Stimulated activated CD4-positive, alpha-beta T cell treated with anti-CD3 and anti-CD28 coated beads, Interleukin-4, amount 100 ng/mL, for 24 hours (primary cell): ENCODE results near the gene ARSI.

ENCODE experiments used
- DNase-seq: peaks from one replicate; pipeline ENCODE4 v3.0.0-alpha.2; 2020

Gene ARSI

DNA sequence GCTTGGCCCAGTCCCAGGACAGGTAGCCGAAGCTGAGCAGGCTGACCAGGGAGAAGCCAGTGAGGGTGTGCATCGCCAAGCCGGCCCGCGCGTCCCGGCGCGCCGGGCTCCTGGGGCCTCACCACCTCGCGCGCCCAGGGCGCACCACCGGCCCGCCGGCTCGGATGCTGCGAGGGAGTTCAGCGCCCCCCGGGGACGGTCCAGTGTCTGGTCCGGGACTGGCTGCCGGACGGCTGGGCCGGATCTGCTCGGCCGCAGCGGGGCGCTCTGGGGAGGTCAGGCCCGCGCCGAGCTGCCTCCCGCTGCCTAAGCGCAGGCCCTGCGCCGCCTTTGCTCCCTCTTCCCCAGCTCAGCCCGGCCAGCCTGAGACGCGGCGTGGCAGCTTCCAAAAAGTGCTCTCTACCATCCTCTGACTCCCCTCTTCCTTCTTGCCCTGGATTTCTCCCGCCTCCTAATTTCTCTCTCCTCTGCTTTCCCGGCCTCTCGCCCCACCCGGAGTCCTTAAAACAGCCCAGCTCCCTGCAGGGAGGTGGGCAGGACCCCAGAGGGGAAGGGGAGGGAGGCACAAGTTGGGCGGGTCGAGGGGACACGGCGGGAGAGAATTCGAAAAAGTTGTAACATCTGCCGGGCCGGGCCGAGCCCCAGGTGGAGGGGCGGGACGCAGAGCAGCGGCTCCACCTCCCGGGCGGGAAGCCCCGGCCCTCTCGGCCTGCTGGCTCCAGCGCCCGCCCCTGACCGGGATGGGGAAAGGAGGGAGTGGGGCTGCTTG is at the start of gene ARSI:
ARSI (minus strand) TSS at position 605 of the 769 bp plus-strand sequence; CDS start at position 73, 532 bp downstream.
- no peak for DNase-seq

DNA sequence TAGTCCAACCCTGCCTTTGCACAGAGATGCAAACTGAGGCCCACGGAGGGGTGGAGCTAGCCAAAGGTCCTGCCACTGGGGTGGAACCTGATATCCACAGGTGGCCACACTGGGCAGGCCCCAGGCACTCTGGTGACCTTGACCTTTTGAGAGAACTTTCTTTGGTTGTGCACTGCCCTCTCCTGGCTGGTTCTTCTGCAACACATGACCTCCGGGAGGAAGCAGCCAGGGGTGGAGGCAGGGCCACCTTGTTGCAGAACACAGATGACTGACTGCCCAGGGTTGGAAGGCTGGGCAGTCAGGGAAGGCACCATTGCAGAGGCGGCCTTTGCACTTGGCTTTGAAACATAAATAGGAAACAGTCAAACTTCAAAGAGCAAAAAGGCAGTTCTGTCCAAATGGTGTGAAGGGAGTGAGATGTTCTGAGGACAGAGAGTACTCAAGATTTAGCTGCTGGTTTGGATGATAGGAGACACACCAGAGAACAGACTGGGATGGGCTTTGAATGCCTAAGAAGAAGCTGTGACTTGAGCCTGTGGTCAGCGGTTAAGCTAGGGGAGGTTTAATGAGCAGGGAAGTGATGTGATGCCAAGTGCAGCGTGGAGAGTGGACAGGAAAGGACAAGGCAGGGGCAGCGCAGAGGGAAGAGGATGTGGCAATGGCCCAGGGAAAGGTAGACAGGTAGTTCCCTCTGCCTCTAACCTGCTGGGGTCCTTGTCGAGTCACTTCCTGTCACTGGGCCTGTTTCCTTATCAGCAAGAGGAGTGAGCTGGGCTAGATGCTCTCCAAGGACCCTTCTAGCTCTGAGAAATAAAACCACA is 48.0 kb upstream of the ARSI start:
- peak; percentile 50 for DNase-seq

DNA sequence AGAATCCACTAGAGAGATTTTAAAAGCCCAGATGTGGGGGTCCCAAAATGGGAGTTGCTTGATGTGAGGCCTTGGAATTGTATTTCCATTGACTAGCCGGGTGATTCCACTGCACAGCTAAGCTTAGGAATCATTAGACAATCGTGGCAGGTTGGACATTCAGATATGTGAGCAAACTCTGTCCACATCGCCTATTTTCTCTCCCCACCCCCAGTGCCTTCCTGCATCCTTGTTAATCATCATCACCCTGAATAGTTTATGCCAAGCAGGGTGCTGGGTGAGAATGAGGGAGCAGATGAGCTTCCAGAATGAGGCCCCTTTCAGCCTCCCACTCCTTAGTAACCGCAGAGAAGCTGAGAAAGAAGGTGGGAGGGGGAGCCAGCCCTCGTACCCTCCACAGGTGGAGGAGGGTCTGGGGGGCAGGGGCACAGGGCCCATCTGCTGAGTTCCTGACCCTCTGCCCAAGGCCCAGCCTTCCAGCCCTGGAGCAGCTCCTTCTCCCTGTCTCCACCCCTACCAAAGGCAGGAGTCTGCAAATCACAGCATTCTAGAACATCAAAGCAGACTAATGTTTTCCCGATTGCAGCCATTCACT is 47.1 kb upstream of the ARSI start:
- DNase-seq = no peak

DNA sequence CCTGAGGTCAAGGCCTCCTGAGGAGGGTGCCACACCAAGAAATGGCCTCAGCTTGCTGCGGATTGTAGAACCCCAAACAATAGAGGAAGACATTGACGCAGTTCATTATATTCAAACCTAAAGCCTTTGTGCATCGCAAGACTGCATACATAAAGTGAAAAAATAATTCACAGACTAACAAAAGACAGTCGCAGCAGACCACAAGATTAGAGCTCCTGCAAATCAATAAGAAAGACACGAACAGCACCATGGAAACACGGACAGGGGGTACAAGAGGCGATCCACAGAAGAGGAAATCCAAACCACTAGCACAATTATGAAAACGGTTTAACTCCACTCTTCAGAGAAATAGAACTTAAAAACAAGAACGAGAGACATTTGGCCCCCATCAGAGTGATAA is 44.7 kb upstream of the ARSI start:
- DNase-seq = no peak

DNA sequence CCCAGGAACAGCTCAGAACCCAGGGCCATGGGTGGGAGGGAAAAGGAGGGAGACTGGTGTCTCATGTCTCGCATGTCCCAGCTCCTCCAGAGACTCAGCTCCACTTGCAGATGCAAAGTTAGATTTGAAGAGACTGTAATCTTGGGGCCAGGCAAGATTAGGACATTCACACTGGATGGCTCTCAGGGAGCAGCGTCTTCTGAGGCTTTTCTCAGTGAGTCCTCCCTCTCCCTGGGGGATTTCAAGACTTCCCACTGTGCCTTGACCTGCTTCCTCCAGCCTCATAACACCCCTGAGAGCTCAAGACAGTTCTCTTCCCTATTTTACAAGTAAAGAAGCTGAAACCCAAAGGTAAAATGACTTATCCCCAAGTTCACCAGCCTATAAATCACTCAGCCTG is 44.3 kb upstream of the ARSI start:
- no peak for DNase-seq

DNA sequence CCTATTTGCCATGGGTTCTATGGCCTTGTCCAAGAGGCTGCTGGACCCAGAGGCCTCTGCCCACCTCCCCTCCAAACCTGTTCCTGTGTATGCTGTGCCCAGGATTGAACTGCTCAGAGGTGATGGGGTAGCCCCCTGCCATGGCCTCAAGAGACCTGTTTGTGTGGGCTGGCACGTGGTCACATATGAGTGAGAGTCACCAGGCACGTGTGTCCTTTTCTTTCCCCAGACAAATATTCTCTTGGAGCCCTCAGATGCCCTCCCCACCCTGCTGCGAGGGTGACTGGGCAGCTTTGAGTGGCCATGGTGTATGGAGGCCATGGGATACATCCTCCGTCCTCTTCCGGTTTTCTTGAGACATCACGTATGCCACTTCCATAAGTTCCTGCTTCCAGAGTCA is 43.9 kb upstream of the ARSI start:
- no peak for DNase-seq

DNA sequence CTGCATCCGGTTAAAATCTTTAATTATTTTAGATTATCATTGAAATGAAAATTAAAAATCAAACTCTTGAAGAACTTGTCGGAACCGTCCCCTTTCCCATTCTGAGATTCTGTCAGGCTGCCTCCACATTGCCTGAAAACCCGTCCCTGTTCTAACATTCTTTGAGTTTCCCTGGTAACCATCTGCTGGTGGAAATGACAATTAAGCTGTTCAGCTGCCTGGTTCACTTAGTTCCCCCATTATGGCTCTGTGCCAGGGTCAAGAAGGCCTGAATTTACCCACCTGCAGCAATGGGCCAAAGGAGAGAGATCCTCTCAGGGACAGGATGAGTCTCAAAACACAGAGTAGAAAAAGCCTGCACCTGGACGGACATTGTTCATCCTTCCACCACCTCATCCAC is 43.0 kb upstream of the ARSI start:
- no peak for DNase-seq

DNA sequence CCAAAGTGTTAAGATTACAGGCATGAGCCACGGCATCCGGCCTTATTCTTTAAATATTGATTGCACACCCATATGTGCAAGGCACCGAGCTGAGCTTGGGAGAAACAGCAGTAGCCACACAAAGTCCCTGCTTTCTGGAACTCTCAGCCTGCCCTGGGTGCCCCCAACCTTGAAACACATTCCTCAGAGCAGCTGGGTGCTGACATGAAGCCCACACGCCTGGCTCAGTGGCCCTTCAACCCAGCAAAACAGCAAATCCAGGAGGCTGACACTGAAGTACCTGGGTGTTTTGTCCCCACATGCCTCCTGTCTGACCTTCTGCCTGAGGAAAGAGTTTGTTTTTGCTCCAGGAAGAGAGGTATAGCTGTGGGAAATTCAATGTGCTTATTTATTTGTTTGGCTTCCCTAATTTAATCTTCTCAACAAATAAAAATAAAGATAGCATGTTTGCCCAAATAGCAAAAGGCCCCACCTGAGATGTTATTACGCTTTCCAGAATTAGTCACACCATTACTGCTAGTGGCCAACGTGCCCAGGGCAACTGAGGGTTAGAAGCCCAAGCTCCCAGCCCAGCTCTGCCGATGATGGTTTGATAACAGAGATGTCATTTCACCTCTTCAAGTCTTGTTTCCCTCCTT is 41.4 kb upstream of the ARSI start:
- no peak for DNase-seq

DNA sequence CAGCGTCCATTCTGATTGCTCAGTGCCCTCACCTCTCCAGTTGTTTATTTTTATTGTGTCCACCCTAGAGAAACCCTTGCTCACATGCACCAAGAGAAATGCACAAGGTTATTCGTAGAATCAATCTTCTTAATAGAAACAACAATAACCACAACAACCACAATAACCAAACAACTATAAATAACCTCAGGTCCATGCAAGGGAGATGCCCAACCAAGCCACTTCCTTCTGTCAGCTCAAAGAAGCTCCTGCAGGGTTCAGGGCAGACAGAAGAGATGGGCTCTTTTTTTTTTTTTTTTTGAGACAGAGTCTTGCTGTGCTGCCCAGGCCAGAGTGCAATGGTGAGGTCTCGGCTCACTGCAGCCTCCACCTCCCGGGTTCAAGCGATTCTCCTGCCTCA is 39.9 kb upstream of the ARSI start:
- no peak for DNase-seq

DNA sequence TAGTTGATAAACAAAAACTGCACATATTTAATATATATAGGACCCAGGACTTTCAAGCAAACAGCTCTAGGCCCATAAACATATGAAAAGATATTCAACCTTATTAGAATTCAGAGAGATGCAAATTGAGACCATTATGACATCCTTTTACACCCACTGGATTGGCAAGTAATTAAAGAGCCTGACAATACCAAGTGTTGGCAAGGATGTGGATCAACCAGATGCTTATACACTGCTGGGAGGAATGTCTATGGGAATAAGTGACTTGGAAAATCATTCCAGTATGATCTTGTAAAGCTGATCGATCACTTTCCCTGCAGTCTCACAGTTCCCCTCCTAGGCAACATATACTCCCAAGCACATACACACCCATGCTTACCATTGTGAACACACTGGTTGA is 39.3 kb upstream of the ARSI start:
- DNase-seq = no peak

DNA sequence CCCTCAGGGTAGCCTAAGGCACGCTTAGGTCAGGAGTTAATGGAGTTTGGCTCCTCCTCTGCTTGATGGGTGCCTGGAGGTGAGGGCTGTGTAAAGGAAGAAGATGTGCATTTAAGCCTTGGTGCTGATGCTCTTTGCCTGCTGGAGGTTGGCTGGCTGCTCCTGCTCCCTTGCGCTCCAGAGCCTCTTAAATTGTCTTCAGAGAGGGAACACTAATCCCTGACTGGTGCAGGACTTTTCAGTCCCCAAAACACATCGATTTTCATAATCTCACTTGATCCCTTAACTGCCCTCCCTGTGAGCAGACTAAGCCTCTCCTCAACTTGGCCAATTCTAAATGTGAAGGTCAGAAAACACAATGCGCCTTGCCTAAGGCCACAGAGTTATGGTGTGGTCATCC is 38.6 kb upstream of the ARSI start:
- no peak for DNase-seq

DNA sequence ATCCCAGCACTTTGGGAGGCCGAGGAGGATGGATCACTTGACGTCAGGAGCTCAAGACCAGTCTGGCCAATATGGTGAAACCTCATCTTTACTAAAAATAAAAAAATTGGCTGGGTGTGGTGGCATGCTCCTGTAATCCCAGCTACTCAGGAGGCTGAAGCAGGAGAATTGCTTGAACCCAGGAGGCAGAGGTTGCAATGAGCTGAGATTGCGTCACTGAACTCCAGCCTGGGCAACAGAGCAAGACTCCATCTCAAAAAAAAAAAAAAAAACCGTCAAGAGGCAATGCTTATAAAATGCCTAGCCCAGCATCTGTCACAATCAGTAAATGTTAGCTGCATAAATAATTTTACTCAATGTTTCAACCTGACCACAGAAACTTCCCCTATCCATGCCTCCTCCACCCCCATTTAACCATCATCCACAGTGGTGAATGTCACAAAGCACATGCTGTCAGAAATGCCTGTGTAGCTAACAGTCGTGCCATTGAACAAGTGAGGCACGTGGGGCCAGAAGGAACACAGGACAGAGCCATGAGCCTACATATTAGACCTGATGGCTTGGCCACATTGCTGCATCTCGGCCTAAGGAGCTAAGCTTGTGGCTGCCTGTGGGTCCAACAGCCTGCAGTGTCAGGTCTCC is 38.0 kb upstream of the ARSI start:
- DNase-seq = no peak

DNA sequence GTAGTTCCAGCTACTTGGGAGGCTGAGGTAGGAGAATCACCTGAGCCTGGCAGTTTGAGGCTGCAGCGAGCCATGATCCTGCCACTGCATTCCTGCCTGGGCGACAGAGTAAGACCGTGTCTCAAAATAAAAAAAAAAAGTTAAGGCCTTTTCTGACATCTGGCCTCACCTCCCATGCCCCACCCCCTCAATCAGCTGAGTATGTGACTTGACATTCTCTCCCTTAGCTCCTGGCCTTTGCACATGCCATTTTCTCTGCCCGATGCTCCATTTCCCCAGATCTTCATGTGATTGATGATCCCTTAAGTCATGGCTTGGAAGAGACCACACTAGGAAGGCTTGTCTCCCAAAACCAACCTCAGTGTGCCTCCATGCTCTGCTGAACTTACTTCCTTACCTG is 37.1 kb upstream of the ARSI start:
- DNase-seq = no peak

DNA sequence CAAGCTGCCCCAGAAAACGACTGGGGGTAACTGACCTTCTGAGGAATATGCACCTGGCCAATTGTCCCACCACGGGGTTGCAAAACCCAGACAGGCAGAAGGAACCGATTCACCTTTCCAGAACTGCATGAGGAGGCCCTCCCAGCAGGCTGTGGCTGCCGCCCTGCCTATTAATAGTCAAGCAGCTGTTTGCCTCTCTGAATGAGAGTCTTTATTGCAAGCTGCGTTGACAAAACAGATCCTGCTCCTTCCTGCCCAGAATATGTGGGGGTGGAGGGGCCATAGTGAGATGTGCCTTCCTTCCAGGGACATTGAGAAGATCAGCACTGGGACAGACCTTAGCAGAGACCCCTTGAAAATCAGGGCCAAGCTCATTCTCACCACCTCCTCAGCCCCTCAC is 36.5 kb upstream of the ARSI start:
- DNase-seq = no peak

DNA sequence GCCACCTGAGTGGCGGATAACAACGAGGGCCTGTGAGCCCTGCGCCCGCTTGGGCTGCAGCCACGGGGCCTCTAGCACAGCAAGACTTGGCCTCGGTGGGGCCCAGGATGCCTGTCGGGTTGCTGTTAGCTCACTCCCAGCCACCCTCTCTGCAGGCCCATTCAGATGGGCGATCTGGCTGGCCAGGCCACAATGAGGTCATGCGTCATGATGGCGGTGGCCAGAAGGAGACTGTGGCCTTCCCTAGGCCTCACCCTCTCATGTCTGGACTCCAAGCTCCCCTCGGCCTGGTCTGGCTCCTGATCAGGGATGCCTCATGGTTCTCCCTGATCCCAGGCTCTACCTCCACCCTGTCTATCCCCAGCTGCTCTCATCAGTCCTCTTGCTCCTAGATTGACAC is 35.8 kb upstream of the ARSI start:
- DNase-seq = no peak

DNA sequence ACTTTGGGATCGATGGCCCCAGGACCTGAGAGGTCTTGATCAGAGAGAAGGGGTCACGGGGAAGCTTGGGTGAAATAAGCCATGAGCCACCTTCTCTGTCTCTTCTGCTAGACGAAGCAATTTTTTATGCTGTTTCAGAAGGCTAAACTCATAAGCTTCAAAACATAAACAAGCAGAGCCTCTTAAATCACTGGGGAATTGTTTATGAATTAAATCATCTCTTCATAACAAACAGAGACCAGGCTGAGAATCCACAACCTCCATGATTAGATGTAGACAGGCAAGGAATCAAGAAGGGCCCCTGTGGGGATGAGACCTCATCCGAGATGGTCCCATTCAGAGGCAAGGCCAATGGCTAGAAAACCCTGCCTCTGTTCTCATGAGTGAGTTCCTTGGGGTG is 33.1 kb upstream of the ARSI start:
- DNase-seq = no peak

DNA sequence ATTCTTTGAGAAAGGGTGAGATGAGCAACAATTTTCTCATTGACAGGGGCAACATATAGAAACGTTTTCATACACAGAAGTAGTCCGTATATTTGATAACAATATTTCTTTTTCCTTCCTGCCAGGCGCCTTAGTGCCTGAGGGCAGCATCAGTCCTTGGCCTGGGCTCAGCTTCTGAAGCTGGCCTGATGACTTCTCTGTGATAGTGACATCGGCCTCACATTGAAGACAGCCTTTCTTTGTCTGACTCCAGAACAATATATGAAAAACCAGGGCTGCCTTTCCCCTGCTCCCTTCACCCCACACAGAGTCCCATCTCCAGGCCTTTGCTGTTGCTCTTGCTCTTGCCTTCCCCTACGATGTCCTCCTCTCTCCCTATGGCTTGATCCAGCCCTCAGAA is 30.7 kb upstream of the ARSI start:
- DNase-seq = no peak

DNA sequence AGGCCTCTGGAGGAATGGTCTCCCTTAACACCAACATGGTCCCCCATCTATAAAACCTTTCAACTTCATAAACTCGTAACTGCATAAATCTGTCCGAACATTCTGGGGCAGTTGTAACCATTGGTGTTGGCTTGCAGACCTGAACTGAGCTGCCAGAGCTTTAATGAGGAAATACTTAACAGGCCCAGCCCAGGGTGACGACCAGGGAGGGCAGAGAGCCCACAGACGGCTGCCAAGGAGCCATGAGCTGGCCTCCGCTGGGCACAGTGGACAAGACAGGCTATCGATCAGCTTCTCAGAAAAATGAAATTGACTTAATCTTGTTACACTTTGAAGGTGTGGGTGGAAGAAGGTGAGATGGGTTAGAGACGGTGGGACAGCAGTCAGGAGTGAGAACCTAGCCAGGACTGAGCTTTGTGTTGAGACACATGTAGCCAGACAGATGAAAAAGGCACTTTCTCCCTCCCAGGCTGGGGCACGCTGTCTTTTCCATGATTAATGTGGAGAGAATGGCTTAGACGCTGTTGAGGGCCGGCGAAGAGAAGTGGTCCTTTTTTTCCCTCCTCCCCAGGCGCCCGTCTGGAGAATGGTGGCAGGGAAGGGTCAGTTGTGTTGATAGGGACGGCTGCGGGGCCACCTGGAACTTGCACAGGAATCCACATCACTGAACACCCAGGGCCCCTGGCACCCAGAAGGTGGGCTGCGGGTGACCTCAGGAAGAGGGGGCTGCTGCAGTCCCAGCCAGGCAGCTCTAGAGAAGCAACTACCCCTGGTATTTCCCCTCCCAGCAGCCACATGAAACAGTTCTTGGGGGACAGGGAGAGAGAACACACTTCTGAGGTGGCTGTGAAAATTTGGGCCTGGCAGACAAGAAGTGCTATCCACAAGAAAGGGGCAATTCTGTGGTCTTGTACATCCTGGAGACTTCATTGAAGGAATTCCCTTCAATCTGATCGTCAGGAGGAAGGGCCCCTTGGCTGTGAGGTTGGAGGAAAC is 27.5 kb upstream of the ARSI start:
- DNase-seq = no peak

DNA sequence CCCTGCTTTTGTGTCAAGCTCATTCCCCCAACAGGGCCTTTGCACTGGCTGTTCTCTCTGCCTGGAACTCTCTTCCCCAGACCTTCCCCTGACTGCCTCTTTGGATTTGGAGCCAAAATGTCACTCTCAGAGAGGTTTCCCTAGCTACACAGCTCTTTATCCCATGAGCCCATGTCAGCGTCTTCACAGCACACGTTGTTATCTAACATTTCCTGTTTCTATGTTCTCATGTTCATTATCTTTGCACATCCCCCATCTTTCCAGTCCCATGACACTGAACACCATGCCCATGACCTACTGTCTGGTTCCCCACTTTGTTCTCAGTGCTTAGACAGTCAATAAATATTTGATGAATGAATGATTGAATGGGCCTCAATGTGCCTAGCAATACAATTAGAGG is 26.3 kb upstream of the ARSI start:
- no peak for DNase-seq

DNA sequence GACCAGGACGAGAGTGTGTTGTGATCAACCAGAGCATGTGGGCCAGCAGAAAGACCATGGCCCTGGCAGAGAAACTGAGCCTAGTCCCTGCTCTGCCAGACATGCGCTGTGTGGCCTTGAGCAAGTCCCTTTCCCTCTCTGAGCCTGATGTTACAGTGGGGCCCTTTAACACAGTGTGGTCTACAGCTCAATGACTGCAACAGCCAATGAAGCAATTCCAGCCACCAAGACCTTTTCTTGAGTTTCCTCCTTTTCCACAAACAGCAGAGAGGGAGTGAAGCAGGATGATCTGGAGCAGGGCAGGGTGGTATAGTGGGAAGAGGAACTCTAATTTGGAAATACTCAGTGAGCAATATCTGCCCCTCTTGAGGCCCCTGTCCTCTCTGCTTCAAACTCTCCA is 25.8 kb upstream of the ARSI start:
- no peak for DNase-seq

DNA sequence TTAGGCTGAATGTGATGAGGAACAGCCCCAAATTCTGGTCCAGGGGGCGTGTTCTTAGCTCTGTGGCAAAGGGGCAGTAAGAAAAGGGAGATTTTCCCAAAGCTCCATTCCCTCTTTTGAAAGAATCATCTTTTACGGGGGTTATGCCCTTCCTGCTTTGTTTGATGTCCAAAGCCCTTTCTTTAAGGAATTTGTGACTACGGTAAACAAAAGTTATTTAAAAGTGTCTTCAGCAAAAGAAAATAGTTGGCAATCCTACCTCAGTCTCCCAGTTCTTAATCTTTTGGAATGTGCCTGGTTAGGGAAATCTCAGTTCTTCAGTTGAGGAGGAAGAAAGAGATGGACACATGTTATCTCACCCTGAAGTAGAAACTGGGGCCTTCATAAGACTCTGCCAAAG is 24.4 kb upstream of the ARSI start:
- DNase-seq = no peak

DNA sequence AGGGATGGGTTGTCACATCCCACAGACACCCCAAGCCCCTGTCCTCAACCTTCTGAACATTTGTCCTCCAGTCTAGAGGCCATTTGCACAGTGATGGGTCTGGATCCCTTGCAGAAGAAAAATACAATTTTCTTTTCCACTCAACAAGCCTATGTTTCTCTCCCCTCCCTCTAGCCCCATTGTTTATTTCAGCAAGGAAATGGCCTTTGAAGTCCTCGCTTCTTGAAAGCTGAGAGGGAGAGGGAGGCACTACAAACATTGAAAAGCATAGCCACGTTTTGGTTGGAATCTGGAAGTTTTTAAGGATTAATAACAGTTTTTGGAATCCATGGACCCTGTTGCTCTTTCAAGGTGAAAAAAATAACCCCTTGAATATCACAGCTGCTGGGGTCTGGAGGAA is 24.0 kb upstream of the ARSI start:
- DNase-seq = no peak
